GOT3 (cell line): ENCODE data around the gene HCRTR2.
"Not testable (repeated sequence)": the region's sequence is repeated elsewhere in the genome, so short reads cannot be mapped to it uniquely, and the experiment has no call there.

ENCODE experiments used
- DNase-seq: peaks from one replicate; lab custom pipeline; 2025; ENCODE audit warnings: mixed read lengths; lab: John Stamatoyannopoulos, UW

HCRTR2 gene

DNA sequence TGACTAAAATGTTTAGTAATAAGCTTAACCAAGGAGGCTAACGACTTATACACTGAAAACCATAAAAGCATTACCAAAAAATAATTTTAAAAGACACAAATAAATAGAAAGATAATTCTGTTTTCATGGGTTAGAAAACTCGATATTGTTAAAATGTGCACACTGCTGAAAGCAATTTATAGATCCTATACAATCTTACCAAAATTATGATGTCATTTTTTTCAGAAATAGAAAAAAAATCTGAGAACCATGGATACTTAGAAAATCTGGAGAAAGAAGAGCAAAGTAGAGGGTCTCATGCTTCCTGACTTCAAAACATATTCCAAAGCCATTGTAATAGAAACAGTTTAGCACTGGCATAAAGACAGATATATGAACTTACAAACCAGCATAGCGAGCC, 46.6 kb downstream of the HCRTR2 start:
- DNase-seq = no peak

- no peak for DNase-seq
These were observed 53.5 kb downstream of the HCRTR2 start for GRCh38 chr6:55227862-55228261.

DNA sequence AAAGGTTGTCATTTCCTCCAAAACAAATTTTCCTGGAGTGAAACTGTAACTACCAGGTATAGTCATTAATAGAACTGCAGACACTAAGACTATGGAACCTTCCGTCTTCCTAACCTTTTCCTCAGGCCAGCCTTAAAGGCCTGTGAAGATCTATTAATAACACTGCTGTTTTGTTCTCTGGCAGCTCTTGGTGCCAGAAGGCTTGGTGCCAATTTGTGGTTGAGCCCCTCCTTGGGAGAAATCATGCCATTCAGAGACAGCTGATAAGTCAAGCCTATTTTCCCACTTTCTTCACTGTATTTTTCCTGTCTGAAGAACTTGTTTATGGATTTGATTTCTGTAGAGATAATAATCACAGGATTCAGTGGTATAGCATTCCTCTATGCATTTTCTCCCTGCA, 64.8 kb downstream of the HCRTR2 start:
- DNase-seq = no peak

DNA sequence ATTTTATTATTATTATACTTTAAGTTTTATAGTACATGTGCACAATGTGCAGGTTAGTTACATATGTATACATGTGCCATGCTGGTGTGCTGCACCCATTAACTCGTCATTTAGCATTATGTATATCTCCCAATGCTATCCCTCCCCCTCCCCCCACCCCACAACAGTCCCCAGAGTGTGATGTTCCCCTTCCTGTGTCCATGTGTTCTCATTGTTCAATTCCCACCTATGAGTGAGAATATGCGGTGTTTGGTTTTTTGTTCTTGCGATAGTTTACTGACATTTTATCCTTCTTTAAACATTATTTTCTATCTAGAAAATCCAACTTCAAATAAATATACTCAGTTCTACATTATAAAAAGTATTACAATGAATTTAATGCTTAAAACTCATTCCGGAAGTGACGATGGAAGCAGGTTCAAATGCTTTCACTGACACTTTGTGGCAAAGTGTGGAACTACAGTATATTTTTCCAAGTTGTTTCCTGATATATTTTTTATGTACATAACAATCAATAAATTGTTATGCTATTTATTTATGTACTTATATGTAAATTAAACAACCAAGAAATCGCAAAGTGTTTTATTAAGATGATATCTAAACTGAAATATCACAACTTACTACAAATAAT, 66.8 kb downstream of the HCRTR2 start:
- DNase-seq = not testable (repeated sequence)

GRCh38 chr6:55250400-55250799, 76.1 kb downstream of the HCRTR2 start:
- DNase-seq = no peak

GRCh38 chr6:55255113-55255512, 80.8 kb downstream of the HCRTR2 start:
- DNase-seq = no peak

DNA sequence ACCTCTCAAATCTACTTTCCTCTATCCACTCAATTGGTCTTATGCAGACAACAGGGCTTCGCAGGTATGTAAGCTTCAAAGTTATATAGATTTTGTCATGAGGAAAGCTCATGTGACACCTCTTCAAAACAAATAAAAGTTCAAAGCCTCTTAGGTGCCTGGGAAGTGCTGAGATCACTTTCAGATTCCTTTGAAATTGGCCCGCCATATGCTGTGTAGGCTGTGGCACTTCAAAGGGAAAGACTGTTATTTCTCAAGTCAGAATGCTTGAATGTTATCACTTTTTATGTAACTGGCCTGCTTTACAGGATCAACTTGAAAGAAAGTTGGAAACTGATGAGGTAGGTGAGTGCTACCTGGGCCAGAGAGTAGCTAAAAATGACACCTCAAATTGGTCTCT, 85.9 kb downstream of the HCRTR2 start:
- DNase-seq = no peak

DNA sequence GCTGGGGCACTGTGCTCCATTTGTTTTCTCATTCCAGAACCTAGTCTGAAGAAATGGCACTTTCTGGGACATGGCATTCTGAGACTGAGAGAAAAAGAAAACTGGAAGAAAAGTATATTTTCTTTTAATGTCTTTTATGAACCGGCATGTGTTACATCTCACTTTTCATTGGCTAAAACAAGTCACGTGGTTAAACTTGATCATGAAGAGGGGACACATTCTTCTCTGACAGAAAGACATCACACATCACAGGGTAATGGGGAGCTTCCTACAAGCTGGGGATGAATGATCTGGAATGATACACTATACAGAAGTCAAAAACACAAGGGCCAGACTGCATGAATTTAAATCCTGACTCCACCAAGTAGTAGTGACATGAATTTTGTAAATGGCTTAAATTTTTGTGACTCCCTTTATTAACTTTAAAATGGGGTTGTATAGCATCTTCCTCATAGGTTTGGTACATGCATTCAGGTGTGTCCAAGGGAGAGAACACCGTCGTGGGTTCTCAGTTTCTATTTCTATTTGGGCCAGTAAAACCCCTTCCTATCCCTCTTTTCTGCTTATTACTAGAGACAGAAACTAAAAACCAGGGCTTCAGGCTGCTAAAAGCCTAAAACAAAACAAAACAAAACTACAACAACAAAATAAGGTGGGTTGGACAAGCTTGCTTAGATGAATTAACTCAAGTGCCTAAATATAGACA, 91.2 kb downstream of the HCRTR2 start:
- no peak for DNase-seq

DNA sequence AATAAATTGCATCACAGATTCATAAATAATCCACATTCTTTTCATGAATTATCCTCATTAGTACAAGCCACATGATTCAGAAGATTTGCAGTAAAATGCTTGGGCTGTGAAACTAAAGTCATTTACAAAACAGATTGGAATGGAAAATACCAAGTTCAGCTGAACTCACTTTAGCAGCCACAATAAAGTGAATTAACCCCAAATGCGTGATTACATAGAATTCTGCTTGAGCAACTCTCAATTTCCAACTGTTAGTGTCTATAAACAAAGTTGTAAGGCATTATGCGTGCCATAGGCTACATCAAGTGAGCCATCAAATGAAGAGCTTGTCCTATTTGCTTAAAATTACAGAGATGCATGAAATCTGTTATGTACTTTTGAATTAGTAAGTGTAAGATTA, 92.6 kb downstream of the HCRTR2 start:
- DNase-seq = no peak

DNA sequence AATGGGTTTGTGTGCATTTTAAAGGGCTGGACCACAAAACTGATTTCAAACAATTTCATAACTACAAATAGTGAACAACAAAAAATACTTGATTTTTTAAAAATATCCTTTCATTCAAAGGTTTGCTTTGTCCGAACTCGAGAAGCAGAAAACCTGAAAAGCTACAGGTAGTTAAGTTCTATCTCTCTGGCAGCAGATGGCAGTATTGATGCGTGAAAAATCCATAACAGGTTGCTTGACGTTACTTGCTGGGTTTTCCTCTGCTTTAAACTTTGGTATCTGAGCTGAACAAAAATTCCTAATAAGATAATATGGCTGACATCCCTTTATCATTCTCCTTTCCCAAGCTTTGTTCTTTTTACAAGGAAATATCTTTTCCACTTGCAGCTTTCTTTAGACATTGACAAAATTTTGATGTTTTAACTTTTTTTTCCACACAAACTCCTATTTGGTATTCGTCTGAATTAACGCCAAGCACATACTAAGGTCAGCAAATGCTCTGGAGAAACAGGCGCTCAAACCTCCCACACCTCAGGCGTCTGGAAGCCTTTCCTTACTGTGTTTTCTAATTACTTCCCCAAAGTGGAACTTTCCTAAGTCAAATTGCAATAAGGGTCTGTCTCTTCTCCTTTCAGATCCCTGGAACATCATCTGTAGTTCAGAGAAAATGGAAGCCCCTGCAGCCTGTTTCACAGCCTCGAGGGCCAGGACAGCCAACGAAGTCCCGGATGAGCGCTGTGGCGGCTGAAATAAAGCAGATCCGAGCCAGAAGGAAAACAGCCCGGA, 102.6 kb downstream of the HCRTR2 start:
- DNase-seq = no peak

GRCh38 chr6:55277646-55278045, 103.3 kb downstream of the HCRTR2 start:
- no peak for DNase-seq

DNA sequence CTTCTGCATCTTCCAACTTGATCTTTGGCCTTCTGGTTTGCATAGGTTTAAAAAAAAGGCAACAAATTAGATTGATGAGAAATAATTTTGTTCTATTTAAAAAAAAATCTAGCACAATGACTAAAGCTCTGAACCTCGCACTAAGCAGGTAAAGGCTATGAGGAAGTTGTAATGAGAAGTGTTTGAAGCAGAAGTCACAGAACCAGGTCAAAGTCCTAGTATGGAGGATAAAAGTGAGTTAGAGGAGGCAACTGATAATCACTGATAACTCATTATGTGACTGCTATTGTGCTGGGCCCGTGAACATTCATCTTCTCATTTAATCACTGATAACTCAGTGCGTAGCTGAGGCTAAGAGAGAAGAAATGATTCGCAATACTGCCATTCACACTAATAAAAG, 106.9 kb downstream of the HCRTR2 start:
- DNase-seq = no peak

DNA sequence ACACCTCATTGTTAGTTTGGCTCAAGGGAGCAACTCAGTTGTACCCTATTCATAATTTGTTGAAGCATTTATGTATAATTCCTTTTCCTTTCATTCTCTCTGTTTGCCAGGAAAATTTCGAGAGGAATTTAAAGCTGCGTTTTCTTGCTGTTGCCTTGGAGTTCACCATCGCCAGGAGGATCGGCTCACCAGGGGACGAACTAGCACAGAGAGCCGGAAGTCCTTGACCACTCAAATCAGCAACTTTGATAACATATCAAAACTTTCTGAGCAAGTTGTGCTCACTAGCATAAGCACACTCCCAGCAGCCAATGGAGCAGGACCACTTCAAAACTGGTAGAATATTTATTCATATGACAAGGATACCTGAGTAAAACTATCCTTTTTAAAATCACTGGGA, 107.8 kb downstream of the HCRTR2 start:
- no peak for DNase-seq

GRCh38 chr6:55286824-55287223, 112.5 kb downstream of the HCRTR2 start:
- DNase-seq = no peak

DNA sequence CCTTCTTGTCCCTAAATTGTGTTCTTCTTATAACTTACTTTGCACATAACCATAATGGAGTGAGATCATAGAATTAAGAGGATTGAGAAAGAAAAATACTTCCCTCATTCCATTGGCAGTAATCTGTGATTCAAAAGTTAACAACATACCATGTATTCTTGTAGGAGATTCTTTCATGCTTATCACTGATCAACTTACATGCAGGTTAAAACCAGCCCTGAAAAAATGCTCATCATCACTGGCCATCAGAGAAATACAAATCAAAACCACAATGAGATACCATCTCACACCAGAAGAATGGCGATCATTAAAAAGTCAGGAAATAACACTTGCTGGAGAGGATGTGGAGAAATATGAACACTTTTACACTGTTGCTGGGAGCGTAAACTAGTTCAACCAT, 116.4 kb downstream of the HCRTR2 start:
- DNase-seq = no peak

DNA sequence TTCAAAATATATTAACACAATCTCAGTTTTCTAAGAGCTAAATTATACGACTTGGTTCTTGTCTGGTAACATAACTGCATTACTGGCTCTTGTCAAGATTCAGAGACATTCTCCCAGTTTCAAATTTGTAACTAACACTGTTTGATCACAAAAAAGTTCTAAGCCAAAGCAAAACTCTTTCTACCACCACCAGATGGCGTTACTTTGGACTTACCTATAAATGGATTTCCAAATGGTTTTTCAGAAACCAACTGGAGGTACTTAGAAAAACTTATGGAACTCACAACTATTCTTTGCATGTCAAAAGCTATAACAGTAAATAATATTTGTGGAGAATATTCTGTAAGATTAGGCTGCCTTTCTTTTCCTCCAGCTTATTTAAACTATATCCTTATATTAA, 118.8 kb downstream of the HCRTR2 start:
- DNase-seq = no peak

DNA sequence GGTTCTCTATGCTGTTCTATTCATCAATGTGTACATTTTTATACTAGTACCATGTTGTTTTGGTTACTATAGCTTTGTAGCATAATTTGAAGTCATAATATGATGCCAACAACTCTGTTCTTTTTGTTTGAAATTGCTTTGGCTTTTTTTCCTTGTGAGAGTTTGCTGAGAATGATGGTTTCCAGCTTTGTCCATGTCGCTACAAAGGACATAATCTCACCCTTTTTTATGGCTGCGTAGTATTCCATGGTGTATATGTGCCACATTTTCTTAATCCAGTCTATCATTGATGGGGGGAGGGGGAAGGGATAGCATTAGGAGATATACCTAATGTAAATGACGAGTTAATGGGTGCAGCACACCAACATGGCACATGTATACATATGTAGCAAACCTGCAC, 122.9 kb downstream of the HCRTR2 start:
- not testable (repeated sequence) for DNase-seq

DNA sequence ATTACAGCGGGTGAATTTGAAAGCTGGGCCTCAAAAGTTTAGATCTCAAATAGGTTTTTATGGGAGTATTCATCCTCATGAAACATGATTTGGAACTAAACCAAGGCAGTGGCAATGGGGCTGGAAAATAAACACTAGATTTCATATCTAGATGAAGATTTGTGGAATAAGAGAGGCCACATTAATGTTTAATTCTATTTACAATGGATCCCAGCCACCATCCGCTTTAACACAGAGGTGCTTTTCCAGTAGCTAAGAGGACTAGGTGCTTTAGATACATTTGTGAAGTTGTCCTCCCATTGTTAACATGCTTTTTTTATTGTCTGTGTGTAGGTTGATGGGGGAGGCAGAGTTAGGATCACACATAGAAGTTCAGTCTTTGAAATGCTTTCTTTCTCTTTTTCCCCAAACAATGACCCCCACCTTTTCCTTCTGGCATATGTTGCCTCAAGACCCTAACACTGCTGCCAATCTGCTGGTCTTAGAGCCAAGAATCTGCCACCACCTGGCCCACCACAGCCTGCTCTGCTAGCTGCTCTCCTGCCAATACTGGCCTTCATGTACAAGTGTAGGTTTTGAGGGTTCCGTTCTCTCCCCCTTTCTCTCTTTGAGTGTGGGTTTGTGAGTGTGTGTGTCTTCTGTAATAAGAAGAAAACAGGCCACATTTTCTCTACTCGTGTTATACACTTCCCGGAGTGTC, 125.1 kb downstream of the HCRTR2 start:
- no peak for DNase-seq

- no peak for DNase-seq
These were observed 130.4 kb downstream of the HCRTR2 start for GRCh38 chr6:55304747-55305146.

DNA sequence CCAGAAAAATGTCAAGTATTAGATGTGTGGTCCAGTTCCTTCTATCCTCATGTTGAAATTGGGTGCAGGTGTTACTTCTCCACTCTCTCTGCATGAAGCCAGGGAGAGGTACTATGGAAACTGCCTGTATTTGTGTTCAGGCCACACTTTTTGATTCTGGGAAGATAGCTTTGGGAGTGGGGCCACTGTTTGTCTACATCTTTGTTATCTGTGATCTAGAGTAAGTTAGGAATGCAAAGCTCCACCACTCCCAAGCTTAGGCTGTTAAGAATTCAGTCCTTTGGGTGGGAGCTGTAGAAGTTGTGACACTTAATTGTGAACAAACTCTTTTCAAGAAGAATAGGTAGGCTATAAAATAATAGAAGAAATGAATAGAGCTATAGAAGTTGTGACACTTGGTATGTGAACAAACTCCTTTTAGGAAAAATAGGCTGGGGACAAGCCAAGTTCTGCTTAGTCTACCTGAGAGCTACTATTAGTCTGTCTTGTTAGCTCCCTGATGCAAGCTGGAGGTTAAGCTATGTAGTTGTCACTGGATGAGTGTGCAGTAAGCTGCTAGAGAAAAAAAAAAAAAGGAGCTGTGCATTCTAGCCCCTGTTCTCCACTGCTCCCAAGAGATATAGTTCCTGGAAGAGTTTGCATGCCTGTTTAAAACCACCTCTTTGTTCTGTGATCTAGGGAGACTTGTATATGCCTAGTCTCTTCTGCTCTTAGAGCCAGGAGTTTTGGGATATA, 145.8 kb downstream of the HCRTR2 start:
- no peak for DNase-seq

DNA sequence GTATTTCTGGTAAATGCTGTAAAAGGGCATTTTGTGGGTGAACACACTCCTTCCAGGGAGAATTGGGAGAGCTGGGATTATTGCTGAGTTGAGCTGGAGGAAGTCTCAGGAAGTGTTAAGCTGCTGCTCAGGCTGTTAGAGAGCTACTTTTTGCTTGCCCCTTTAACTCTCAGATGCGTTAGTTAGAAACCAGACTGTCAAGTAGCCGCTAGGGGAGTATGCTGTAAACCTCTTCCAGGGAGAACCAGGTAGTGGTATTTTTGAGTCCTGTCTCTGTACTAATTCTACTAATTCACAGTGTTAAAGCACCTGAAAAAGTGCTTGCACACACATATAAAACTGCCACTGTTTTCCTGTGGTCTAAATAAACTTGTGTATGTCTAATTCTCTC, 146.4 kb downstream of the HCRTR2 start:
- no peak for DNase-seq

DNA sequence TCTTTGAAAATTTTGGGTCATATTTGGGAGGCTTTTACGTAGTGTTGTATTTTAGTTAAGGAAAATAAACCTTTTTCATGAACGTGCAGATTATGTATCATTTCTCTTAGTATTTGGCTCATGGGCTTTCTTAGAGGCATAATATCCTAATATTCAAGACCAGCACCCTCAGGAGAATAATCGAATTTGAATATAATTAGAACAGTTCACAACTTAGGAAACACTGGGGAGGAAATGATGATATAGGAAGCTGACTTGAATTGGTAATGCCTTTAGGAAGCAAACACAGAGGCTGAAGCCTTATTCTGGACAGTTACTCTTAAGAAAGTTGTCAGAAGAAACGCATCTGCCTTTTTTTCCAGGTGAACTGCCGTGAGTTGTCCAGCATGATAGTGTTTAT, 152.9 kb downstream of the HCRTR2 start, which contains the start of gene GFRAL:
GFRAL (plus strand) TSS at position 301 of the 400 bp plus-strand sequence; CDS start at position 387, 86 bp downstream.
- DNase-seq = no peak
